Neuronal stem cell (in vitro differentiated cells): ENCODE results near the gene AIG1.

Experiments
- DNase-seq: peaks from one replicate; pipeline ENCODE4 v3.0.0-alpha.2; 2013; ENCODE audit warnings: low spot score
- H2AFZ ChIP-seq: one replicate; pipeline ENCODE4 v1.6.1; 2013; ENCODE audit warnings: mild to moderate bottlenecking, low read length, inconsistent platforms
- H2AK5ac ChIP-seq: 2 replicates; pipeline ENCODE4 v1.6.1; 2013; ENCODE audit warnings: low read depth, mild to moderate bottlenecking, inconsistent platforms, low read length, moderate library complexity, mixed read lengths
- H2BK120ac ChIP-seq: 2 replicates; pipeline ENCODE4 v1.6.1; 2013; ENCODE audit warnings: low read depth, mild to moderate bottlenecking, inconsistent platforms, low read length, moderate library complexity, mixed read lengths
- H2BK12ac ChIP-seq: one replicate; pipeline ENCODE4 v1.6.1; 2013; ENCODE audit warnings: low read length, inconsistent platforms
- H2BK15ac ChIP-seq: 2 replicates; pipeline ENCODE4 v1.6.1; 2013; ENCODE audit warnings: mild to moderate bottlenecking, low read length, inconsistent platforms, mixed read lengths
- H2BK5ac ChIP-seq: one replicate; pipeline ENCODE4 v1.6.1; 2013; ENCODE audit warnings: inconsistent platforms, mild to moderate bottlenecking, low read length, moderate library complexity
- H3K14ac ChIP-seq: one replicate; pipeline ENCODE4 v1.6.1; 2013; ENCODE audit warnings: low read length, inconsistent platforms
- H3K18ac ChIP-seq: 2 replicates; pipeline ENCODE4 v1.6.1; 2013; ENCODE audit warnings: low read length, inconsistent platforms
- H3K23ac ChIP-seq: 2 replicates; pipeline ENCODE4 v1.6.1; 2013; ENCODE audit warnings: low read depth, mild to moderate bottlenecking, mixed read lengths, low read length, inconsistent platforms; ENCODE audit not compliant: poor library complexity
- H3K27ac ChIP-seq: replicated peaks from 3 replicates; pipeline ENCODE4 v1.5.1; 2013; ENCODE audit warnings: low read length, inconsistent platforms
- H3K27me3 ChIP-seq, 3 experiments: 2 replicates each; pipeline ENCODE4 v1.6.1; 2013; ENCODE audit warnings: low read length in 3 of 3, mild to moderate bottlenecking in 2 of 3, inconsistent platforms in 1 of 3, low read depth in 1 of 3, mixed read lengths in 1 of 3, moderate library complexity in 1 of 3; ENCODE audit not compliant: control insufficient read depth in 3 of 3, insufficient read depth in 3 of 3
- H3K36me3 ChIP-seq, 2 donors: replicated peaks in 1 of 2; 2 replicates each; pipeline ENCODE4 v1.6.1; 2013; ENCODE audit warnings: low read length in 2 of 2; ENCODE audit not compliant: control insufficient read depth in 2 of 2, insufficient read depth in 2 of 2
- H3K4ac ChIP-seq: 2 replicates; pipeline ENCODE4 v1.6.1; 2013; ENCODE audit warnings: inconsistent platforms, mild to moderate bottlenecking, low read length, moderate library complexity
- H3K4me1 ChIP-seq, 2 donors: 1 replicate in 1 of 2; 2 replicates in 1 of 2; pipeline ENCODE4 v1.6.1; 2013; ENCODE audit warnings: low read length in 2 of 2, low read depth in 1 of 2; ENCODE audit not compliant: control insufficient read depth in 2 of 2, insufficient read depth in 1 of 2
- H3K4me2 ChIP-seq: one replicate; pipeline ENCODE4 v1.6.1; 2013; ENCODE audit warnings: mild to moderate bottlenecking, low read length, inconsistent platforms; ENCODE audit not compliant: insufficient read depth, poor library complexity, severe bottlenecking
- H3K4me3 ChIP-seq, 2 donors: 2 replicates each; pipeline ENCODE4 v1.5.1; 2013; ENCODE audit warnings: low read length in 2 of 2, mild to moderate bottlenecking in 2 of 2, inconsistent platforms in 1 of 2, moderate library complexity in 1 of 2
- H3K79me1 ChIP-seq: one replicate; pipeline ENCODE4 v1.6.1; 2013; ENCODE audit warnings: low read depth, mild to moderate bottlenecking, inconsistent platforms, low read length, moderate library complexity
- H3K9ac ChIP-seq: one replicate; pipeline ENCODE4 v1.6.1; 2013; ENCODE audit warnings: mild to moderate bottlenecking, low read depth, low read length, inconsistent platforms; ENCODE audit not compliant: poor library complexity
- H3K9me3 ChIP-seq, 2 donors: replicated peaks in 1 of 2; 2 replicates each; pipeline versions ENCODE3 to v1.6.1; 2013; ENCODE audit warnings: low read length in 2 of 2, mild to moderate bottlenecking in 2 of 2, inconsistent platforms in 1 of 2, low read depth in 1 of 2, mixed read lengths in 1 of 2, moderate library complexity in 1 of 2; ENCODE audit not compliant: control insufficient read depth in 2 of 2, insufficient read depth in 1 of 2
- H4K8ac ChIP-seq: one replicate; pipeline ENCODE4 v1.6.1; 2013; ENCODE audit warnings: low read depth, mild to moderate bottlenecking, inconsistent platforms, low read length, moderate library complexity
- H4K91ac ChIP-seq: one replicate; pipeline ENCODE4 v1.6.1; 2013; ENCODE audit warnings: low read length, low read depth, mild to moderate bottlenecking, inconsistent platforms; ENCODE audit not compliant: poor library complexity
- WGBS, 2 donors: extraction: QIAGEN DNeasy Blood & Tissue Kit; methylation state at CpG; one replicate each; pipeline ENCODE4 v1.1.7; 2013; ENCODE audit warnings: missing lambda C conversion rate in 2 of 2, mixed read lengths in 1 of 2; ENCODE audit not compliant: insufficient read length in 2 of 2, insufficient replicate concordance in 1 of 2; ENCODE audit errors: extremely low coverage in 2 of 2; 5-methylcytosine and 5-hydroxymethylcytosine counted together

The AIG1 gene

DNA sequence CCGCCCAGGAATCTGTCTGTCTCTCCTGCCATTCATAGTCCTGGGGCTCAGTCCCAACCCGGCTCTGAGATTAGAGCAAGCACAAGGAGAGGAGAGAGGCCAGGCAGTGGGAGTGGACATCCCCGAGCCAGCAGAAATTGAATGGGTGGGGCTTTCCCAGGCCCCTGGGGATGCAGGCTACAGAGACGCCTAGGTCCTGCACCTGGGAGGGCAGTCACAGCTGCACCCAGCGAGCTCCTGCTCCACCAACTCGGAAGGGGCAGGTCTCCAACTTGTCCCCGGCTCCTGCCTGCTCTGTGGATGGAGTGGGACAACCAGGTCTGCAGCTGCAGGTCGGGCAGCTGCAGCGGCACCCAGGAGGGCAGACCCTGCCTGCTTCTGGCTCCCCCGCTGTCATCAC, 11.1 kb upstream of the AIG1 start:
- no peak for DNase-seq
- WGBS, 2 donors: no CpG with 5 or more reads among the region's 10 CpGs
- H2BK12ac ChIP-seq: no peak overlapping the region

DNA sequence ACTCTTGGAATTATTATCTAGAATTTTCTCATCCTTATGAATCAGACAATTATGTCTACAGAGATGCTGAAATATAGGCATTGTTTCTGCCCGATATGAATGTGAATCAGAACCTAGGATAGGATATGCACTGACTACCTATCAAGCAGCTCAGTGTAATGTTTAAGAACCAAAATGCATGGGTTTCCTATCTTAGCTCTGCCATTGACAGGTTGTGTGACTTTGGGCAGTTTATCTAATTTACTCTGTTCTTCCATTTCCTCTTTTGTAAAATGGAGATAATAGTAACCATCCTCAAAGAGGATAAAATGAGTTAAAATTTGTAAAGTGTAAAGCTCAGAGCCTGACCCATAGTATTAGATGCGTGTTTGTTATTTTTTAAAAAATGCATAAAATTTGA, 10.2 kb upstream of the AIG1 start:
- Histone ChIP-seq H2BK15ac (no peak overlapping the region), H2BK5ac (no peak overlapping the region), H3K27ac (no peak overlapping the region), H2BK120ac (no peak overlapping the region), H3K9me3 (peaks cover 4 to 7% of the 10 kb centered on the region in 2 donors), H2AFZ (no peak overlapping the region), H3K4me3 (no peak overlapping the region), H3K4ac (no peak overlapping the region), H4K91ac (no peak overlapping the region), H4K8ac (no peak overlapping the region), H3K18ac (no peak overlapping the region), H3K4me1 (no peaks in the 10 kb centered on the region), H3K23ac (no peak overlapping the region), H2AK5ac (no peak overlapping the region), H2BK12ac (no peak overlapping the region), H3K9ac (no peak overlapping the region), H3K4me2 (no peak overlapping the region), H3K36me3 (no peaks in the 10 kb centered on the region), H3K14ac (no peak overlapping the region), H3K79me1 (no peaks in the 10 kb centered on the region), H3K27me3 (no peaks in the 10 kb centered on the region)
- DNase-seq: no peak
- no CpG with 5 or more reads among the region's 2 CpGs for WGBS, 2 donors

More for the DNA sequence above, 11.1 kb upstream of the AIG1 start:
- Histone ChIP-seq H3K36me3 (no peaks in the 10 kb centered on the region), H4K8ac (no peak overlapping the region), H3K9ac (no peak overlapping the region), H3K79me1 (no peaks in the 10 kb centered on the region), H3K27ac (no peak overlapping the region), H2AFZ (no peak overlapping the region), H3K4me1 (no peaks in the 10 kb centered on the region), H4K91ac (no peak overlapping the region), H2AK5ac (peak overlapping the region; percentile 40), H3K27me3 (no peaks in the 10 kb centered on the region), H3K23ac (no peak overlapping the region), H3K4me2 (no peak overlapping the region), H3K9me3 (peaks cover 4 to 7% of the 10 kb centered on the region in 2 donors), H3K14ac (peak overlapping the region; percentile 38), H2BK15ac (no peak overlapping the region), H2BK120ac (no peak overlapping the region), H3K18ac (no peak overlapping the region), H3K4ac (no peak overlapping the region), H3K4me3 (no peak overlapping the region), H2BK5ac (no peak overlapping the region)

DNA sequence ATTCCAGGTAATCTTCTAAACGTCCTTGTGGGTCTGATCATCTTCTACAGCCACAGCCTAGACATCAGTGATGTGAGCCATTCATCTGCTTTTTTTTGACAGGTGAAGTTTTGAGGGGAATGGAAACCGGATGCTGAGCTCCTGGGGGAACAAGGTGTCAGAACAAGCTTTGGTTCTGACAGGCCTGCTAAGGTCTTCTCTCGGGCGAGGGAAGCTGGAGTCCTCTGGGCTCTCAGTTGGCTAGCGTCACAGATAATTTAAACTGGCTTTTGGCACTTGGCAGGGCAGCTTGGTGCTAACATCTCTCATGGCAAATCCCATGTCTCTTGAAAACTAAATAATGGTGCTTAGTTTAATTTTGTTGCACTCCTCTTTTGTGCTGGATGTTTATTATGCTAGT, 8.4 kb upstream of the AIG1 start:
- Histone ChIP-seq H3K14ac (no peak overlapping the region), H3K27ac (no peak overlapping the region), H3K36me3 (no peaks in the 10 kb centered on the region), H3K4ac (no peak overlapping the region), H2AK5ac (no peak overlapping the region), H3K9me3 (peaks cover 4 to 7% of the 10 kb centered on the region in 2 donors), H3K4me3 (no peak overlapping the region), H4K91ac (no peak overlapping the region), H2BK15ac (no peak overlapping the region), H3K18ac (no peak overlapping the region), H2AFZ (no peak overlapping the region), H3K23ac (no peak overlapping the region), H2BK5ac (no peak overlapping the region), H3K27me3 (no peaks in the 10 kb centered on the region), H2BK12ac (no peak overlapping the region), H4K8ac (no peak overlapping the region), H3K4me2 (no peak overlapping the region), H3K4me1 (no peaks in the 10 kb centered on the region), H3K9ac (no peak overlapping the region), H2BK120ac (no peak overlapping the region), H3K79me1 (no peaks in the 10 kb centered on the region)
- WGBS, 2 donors: no CpG with 5 or more reads among the region's 5 CpGs
- no peak for DNase-seq

DNA sequence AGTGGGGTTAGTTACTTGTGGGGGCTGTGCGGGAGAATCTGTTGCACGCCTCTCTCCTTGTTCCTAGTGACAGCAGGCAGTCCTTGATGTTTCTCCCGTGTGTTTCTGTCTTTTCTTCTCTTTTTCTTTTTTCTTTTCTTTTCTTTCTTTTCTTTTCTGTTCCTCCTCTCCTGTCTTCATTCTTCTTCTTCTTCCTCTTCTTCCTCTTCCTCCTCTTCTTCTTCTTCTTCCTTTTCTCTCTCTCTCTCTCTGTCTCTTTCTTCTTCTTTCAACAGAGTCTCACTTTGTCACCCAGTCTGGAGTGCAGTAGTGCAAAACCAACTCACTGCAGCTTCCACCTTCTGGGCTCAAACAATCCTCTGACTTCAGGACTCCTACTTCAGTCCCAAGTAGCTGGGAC, 6.8 kb upstream of the AIG1 start:
- no peak overlapping the region for H3K18ac ChIP-seq
- H3K4me3 ChIP-seq: no peak overlapping the region
- H3K27me3 ChIP-seq: no peaks in the 10 kb centered on the region
- no CpG with 5 or more reads among the region's 3 CpGs for WGBS, 2 donors
- H2BK5ac ChIP-seq: no peak overlapping the region
- H3K4me1 ChIP-seq: no peaks in the 10 kb centered on the region
- H4K91ac ChIP-seq: no peak overlapping the region
- no peak overlapping the region for H2BK120ac ChIP-seq
- DNase-seq: no peak
- H3K23ac ChIP-seq: no peak overlapping the region
- H2BK15ac ChIP-seq: no peak overlapping the region
- no peak overlapping the region for H3K27ac ChIP-seq
- H3K4ac ChIP-seq: no peak overlapping the region
- H3K79me1 ChIP-seq: no peaks in the 10 kb centered on the region
- H3K14ac ChIP-seq: no peak overlapping the region
- H2AFZ ChIP-seq: no peak overlapping the region
- H2BK12ac ChIP-seq: no peak overlapping the region
- H2AK5ac ChIP-seq: no peak overlapping the region
- peaks cover 4 to 7% of the 10 kb centered on the region in 2 donors for H3K9me3 ChIP-seq
- no peak overlapping the region for H3K4me2 ChIP-seq
- no peak overlapping the region for H4K8ac ChIP-seq
- no peak overlapping the region for H3K9ac ChIP-seq
- H3K36me3 ChIP-seq: no peaks in the 10 kb centered on the region
